H1 (cell line): Measurements from ENCODE around the gene HCK. TPM values are rescaled to one million over a fixed set of nuclear protein-coding genes. Genes with fewer than 3 reads are reported as not detected.

ENCODE experiments used
- polyA plus RNA-seq, 7 experiments: library from polyadenylated mRNA; depleted of rRNA in 3 of 7; stranded (reverse) in 5 of 7; unstranded in 2 of 7; fragments of >200 nt in 5 of 7; fragments of 200-250 nt in 2 of 7; gene quantifications; 1 replicate in 5 of 7; 2 replicates in 1 of 7; 4 replicates in 1 of 7; pipeline versions ENCODE4 v1.2.1 to v1.2.3, GENCODE V29; 2011 to 2013; ENCODE audit warnings: missing spikeins in 2 of 7, mixed read lengths in 2 of 7
- total RNA-seq: library from RNA; stranded (reverse); fragmentation: NEBNext Ultra II Directional; extraction: Animal tissue kit (Norgen Biotek cat#: 25700); gene quantifications from 2 replicates; pipeline ENCODE4 v1.2.1, GENCODE V29; 2021
- TF ChIP-seq, protein P1 (sequence below): IDR thresholded peaks from 2 replicates; pipeline ENCODE4 v1.6.1; 2011; ENCODE audit warnings: low read depth, mild to moderate bottlenecking, low read length; ENCODE audit not compliant: insufficient read depth

Gene HCK
- total and polyA plus RNA-seq, 2 of the 8 experiments (the other 6 are each of a cell fraction or from before 2014, with no cell fraction given) = 0.37 to 4.3 TPM

DNA sequence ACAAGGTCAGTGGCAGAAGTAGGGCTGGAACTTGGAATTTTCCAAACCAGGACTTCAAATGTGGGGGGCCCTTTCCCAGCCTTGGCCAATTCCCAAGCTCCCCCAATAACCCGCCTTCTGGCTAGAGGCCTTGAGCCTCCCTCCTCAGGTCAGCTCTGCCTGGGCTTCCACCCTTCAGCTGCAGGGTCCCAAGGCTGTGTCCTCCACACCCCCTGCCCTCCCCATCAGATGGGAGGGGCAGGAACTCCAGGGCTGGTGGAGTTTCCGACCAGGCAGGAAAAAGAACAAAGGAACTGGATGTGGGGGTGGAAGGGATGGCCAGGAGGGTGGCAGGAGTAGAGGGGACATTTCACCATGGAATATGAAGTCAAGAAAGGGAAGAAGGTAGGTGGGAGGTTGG, 41.9 kb upstream of the HCK start, which contains the start of gene CCM2L (continued):
- TF ChIP-seq, protein P1, sequence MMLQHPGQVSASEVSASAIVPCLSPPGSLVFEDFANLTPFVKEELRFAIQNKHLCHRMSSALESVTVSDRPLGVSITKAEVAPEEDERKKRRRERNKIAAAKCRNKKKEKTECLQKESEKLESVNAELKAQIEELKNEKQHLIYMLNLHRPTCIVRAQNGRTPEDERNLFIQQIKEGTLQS = no peak
